ENCODE measurements around the gene MNAT1.

MNAT1 gene

DNA sequence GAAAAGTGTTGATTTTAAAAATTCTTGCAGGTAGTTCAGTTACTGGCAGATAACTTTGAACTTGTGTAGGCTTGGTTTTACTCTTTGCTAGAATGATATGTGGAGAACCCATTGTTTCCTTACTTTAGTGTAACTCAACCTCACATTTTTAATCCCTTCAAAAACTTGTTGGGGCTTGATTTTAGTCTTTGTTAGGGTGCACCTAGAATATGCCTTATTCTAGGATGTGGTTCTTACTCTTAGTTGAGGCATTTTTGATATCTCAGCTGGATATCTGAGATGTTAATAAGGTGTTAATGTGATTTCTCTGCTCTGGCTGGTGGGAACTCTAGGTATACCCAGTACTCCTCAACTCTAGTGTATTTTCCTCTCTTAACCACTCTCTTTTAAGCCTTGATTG lies 10.0 kb downstream of the MNAT1 start:
- no peak for FAIRE-seq
- no peak for DNase-seq (ENCODE audit: insufficient read length)
- no peak for TF ChIP-seq TAF1 (IDR thresholded peaks at IDR 0.05; ENCODE audit: borderline replicate concordance, low read depth, low read length)
- TF ChIP-seq POLR2A (IDR thresholded peaks at IDR 0.05; ENCODE audit: low read depth, low read length): no peak
- TF ChIP-seq POLR2AphosphoS5 (IDR thresholded peaks at IDR 0.05; ENCODE audit: low read depth, low read length): no peak

- DNase-seq (ENCODE audit: insufficient read length) (peak; percentile 31), FAIRE-seq (peak; percentile 85)
- TF ChIP-seq POLR2A (IDR thresholded peaks at IDR 0.05; ENCODE audit: low read depth, low read length): no peak
- TF ChIP-seq TAF1 (IDR thresholded peaks at IDR 0.05; ENCODE audit: borderline replicate concordance, low read depth, low read length): no peak
- no peak for TF ChIP-seq POLR2AphosphoS5 (IDR thresholded peaks at IDR 0.05; ENCODE audit: low read depth, low read length)
These were observed 18.9 kb downstream of the MNAT1 start for GRCh38 chr14:60753264-60754119.

DNA sequence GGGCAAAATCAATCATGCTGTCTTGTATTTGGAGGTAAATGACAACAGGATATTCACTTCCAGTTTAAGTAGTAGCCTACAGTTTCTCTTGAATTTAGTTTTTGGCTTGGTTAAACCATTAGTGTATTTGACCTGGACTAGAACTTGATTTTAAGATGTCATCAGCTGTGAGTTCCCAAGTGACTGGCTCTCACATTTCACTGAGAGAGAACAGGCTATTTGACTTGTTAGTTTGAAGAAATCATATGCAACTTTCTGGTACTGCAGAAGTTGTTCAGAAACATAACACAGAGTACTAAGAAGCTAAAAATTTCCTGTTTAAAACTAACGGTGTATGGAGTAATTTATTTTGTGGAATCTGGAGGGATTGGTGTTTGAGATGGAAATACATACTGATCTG lies 22.3 kb downstream of the MNAT1 start:
- FAIRE-seq (peak; percentile 33), DNase-seq (ENCODE audit: insufficient read length) (no peak)
- TF ChIP-seq POLR2A (IDR thresholded peaks at IDR 0.05; ENCODE audit: low read depth, low read length) (no peak), TAF1 (IDR thresholded peaks at IDR 0.05; ENCODE audit: borderline replicate concordance, low read depth, low read length) (no peak), POLR2AphosphoS5 (IDR thresholded peaks at IDR 0.05; ENCODE audit: low read depth, low read length) (no peak)

GRCh38 chr14:60757567-60758002 lies 23.0 kb downstream of the MNAT1 start:
- no peak for TF ChIP-seq POLR2AphosphoS5 (IDR thresholded peaks at IDR 0.05; ENCODE audit: low read depth, low read length)
- TF ChIP-seq TAF1 (IDR thresholded peaks at IDR 0.05; ENCODE audit: borderline replicate concordance, low read depth, low read length): no peak
- no peak for TF ChIP-seq POLR2A (IDR thresholded peaks at IDR 0.05; ENCODE audit: low read depth, low read length)
- DNase-seq (ENCODE audit: insufficient read length) (no peak), FAIRE-seq (no peak)

DNA sequence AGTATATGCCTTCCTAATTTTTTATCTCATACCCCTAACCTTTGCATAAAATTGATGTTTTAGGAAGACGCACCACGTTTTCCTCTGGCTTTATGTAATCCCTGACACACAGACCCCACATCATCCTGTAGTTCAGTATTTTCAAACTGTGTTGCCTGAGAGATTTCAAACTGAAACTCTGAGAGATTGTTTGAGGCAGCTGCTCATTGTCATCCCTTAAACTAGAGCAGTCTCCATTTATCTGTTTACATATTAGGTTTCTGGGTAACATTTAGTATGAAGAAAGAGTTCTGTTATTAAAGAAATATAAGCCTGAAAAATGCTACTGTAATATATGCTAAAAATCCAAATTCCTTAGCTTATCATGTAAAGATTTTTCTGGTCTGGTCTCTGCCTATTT lies 24.3 kb downstream of the MNAT1 start:
- TF ChIP-seq POLR2AphosphoS5 (IDR thresholded peaks at IDR 0.05; ENCODE audit: low read depth, low read length) (no peak), TAF1 (IDR thresholded peaks at IDR 0.05; ENCODE audit: borderline replicate concordance, low read depth, low read length) (no peak), POLR2A (IDR thresholded peaks at IDR 0.05; ENCODE audit: low read depth, low read length) (no peak)
- no peak for FAIRE-seq
- DNase-seq (ENCODE audit: insufficient read length): no peak

DNA sequence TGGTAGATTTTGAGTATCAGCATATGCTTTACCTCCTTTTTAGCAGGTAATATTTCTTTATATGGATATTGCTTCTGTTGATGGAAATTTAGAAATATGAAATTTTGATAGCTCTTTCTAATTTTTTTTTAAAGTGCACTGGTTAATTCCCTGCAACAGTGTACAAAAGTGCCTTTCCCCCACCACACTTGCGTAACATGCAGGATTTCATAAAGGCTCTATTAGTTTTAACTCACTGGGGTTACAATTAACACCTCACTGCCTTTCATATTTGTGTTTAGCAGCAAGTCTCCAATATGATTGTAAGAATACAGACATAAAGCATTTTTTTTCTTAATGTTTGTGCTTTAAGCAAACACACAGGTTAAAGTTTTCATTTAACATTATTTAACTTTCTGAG lies 25.6 kb downstream of the MNAT1 start:
- DNase-seq (ENCODE audit: insufficient read length): no peak
- TF ChIP-seq TAF1 (IDR thresholded peaks at IDR 0.05; ENCODE audit: borderline replicate concordance, low read depth, low read length): no peak
- TF ChIP-seq POLR2AphosphoS5 (IDR thresholded peaks at IDR 0.05; ENCODE audit: low read depth, low read length): no peak
- no peak for FAIRE-seq

DNA sequence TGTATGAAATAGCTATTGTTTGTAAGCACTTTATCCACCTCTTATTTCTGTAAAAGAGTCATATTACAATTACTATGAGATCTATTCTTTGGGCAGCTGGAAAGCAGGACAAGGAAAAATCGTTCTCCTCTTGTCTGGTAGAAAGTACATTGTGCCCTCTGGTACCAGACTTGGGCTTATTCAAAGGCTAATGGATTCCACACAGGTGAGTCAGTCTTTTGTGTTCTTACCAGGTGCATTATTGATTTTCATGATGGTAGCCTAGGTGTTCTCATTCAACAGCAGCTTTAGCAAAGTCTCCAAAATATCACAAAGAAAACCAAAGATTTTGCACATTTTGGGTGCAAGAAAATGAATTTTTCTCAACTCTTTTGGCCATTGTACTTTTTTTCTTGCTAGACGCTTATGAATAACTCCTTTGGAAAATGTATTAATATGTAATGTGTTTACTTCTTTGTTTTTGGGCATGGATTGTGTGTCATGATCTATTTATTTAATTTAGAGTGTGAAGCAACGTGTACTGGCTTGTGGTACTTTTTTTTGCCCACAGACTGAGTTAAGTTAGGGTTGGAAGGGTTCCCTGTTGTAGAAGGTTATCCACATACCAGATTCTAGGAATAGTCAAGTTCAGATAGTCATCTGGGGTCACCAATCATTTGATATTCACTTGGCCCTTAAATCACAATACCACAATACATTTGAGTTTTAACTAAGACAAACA lies 26.2 kb downstream of the MNAT1 start:
- no peak for DNase-seq (ENCODE audit: insufficient read length)
- TF ChIP-seq POLR2AphosphoS5 (IDR thresholded peaks at IDR 0.05; ENCODE audit: low read depth, low read length) (no peak), POLR2A (IDR thresholded peaks at IDR 0.05; ENCODE audit: low read depth, low read length) (no peak), TAF1 (IDR thresholded peaks at IDR 0.05; ENCODE audit: borderline replicate concordance, low read depth, low read length) (no peak)
- FAIRE-seq: no peak

DNA sequence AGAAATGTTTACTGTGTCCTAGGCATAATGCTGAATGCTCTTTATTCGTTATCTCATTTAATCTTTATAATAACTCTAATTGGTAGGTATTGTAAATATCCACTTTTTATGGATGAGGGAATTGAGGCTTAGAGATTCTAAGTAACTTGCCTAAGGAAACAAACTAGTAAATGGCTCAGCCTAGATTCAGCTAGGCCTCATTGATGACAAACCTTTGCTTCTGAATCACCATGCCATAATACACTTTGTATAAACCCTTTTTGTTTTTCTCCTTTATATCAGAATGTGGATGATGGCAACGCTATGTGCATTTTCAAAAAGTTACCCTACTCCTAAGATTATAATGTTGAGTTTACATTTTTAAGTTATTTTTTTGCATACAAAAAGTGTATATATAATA lies 34.0 kb downstream of the MNAT1 start:
- TF ChIP-seq POLR2AphosphoS5 (IDR thresholded peaks at IDR 0.05; ENCODE audit: low read depth, low read length) (no peak), POLR2A (IDR thresholded peaks at IDR 0.05; ENCODE audit: low read depth, low read length) (no peak), TAF1 (IDR thresholded peaks at IDR 0.05; ENCODE audit: borderline replicate concordance, low read depth, low read length) (no peak)
- DNase-seq (ENCODE audit: insufficient read length): no peak
- no peak for FAIRE-seq

GRCh38 chr14:60771117-60771516 lies 36.6 kb downstream of the MNAT1 start:
- FAIRE-seq (no peak), DNase-seq (ENCODE audit: insufficient read length) (no peak)
- TF ChIP-seq POLR2A (IDR thresholded peaks at IDR 0.05; ENCODE audit: low read depth, low read length): no peak
- no peak for TF ChIP-seq TAF1 (IDR thresholded peaks at IDR 0.05; ENCODE audit: borderline replicate concordance, low read depth, low read length)

DNA sequence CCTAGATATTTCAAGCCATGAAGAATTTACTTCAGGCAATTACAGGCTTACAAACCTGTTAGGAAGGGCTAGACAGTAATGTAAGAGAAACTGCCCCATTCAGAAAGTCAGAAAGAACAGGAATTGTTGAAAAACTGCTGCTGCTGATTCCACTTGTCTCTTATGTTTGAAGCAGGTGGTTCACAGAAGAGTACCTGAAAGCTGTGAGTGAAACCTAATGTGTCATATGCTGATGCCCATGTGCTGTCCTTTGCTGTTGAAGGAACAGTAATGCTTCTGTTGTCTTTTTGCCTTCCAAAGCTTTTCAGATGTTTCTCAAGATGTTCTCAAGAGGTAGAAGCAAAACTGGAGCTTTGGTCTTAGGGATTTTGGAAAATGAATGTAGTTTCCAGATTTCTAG lies 39.0 kb downstream of the MNAT1 start:
- FAIRE-seq (no peak), DNase-seq (ENCODE audit: insufficient read length) (no peak)
- TF ChIP-seq POLR2A (IDR thresholded peaks at IDR 0.05; ENCODE audit: low read depth, low read length): no peak
- TF ChIP-seq TAF1 (IDR thresholded peaks at IDR 0.05; ENCODE audit: borderline replicate concordance, low read depth, low read length): no peak
- TF ChIP-seq POLR2AphosphoS5 (IDR thresholded peaks at IDR 0.05; ENCODE audit: low read depth, low read length): no peak

GRCh38 chr14:60775296-60775695 lies 40.7 kb downstream of the MNAT1 start:
- no peak for FAIRE-seq
- DNase-seq (ENCODE audit: insufficient read length): no peak
- TF ChIP-seq POLR2AphosphoS5 (IDR thresholded peaks at IDR 0.05; ENCODE audit: low read depth, low read length): no peak
- no peak for TF ChIP-seq TAF1 (IDR thresholded peaks at IDR 0.05; ENCODE audit: borderline replicate concordance, low read depth, low read length)
- TF ChIP-seq POLR2A (IDR thresholded peaks at IDR 0.05; ENCODE audit: low read depth, low read length): no peak
